Measurements from ENCODE around the gene YDJC. TPM values are rescaled to one million over a fixed set of nuclear protein-coding genes. Genes with fewer than 3 reads are reported as not detected.

Gene YDJC
- total and polyA plus RNA-seq, 2 of the 13 experiments (the other 11 are each of a cell fraction or from before 2014, with no cell fraction given): 15.3 to 32.0 TPM

DNA sequence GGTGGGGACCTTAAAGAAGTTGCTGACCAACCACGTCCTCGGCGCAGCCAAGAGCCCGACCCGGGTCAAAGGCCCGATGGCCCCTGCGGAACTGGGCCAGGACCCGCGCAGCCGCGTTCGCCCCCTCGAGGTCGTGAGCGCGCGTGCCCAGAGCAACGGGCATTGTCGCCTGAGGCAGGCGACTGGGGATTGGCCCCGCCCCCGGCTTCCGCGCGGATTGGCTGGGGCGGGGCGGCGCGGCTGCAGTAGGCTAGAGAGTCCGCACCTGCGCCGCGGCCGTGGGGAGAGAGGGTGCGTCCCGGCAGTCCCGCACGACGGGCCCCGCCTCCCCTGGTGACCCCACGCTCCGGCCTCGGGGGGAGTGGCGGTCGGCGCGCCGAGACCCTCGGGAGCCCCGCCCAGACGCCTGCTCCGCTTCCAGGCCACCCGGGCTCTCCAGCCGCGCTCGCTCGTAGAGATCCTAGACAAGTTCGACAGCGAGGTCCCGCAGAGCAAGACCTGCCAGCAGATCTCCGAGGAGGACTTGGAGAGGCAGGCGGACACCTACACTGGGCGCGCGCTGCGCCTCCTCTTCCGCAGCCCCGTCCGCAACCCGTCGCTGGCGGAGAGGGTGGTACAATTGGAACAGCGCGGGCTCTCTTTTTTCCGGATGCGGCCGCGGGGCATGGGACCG lies 27.7 kb upstream of the YDJC start (continued):
- TF ChIP-seq, protein P1, sequence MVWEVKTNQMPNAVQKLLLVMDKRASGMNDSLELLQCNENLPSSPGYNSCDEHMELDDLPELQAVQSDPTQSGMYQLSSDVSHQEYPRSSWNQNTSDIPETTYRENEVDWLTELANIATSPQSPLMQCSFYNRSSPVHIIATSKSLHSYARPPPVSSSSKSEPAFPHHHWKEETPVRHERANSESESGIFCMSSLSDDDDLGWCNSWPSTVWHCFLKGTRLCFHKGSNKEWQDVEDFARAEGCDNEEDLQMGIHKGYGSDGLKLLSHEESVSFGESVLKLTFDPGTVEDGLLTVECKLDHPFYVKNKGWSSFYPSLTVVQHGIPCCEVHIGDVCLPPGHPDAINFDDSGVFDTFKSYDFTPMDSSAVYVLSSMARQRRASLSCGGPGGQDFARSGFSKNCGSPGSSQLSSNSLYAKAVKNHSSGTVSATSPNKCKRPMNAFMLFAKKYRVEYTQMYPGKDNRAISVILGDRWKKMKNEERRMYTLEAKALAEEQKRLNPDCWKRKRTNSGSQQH (CRISPR knock-in tag; IDR thresholded peaks at IDR 0.05; ENCODE audit: low read depth): no peak
- TF ChIP-seq KDM3A (CRISPR knock-in tag; IDR thresholded peaks at IDR 0.05; ENCODE audit: low read depth): 0 out of 2 replicates have a peak, but pooled peaks have one; percentile 11
- peak; percentile 55; the same call in 1 of the 2 replicates for TF ChIP-seq ARNT2 (CRISPR knock-in tag; IDR thresholded peaks at IDR 0.05; ENCODE audit: low read depth)
- TF ChIP-seq JUNB (CRISPR knock-in tag; IDR thresholded peaks at IDR 0.05; ENCODE audit: borderline replicate concordance): no peak
- TF ChIP-seq, protein P2, sequence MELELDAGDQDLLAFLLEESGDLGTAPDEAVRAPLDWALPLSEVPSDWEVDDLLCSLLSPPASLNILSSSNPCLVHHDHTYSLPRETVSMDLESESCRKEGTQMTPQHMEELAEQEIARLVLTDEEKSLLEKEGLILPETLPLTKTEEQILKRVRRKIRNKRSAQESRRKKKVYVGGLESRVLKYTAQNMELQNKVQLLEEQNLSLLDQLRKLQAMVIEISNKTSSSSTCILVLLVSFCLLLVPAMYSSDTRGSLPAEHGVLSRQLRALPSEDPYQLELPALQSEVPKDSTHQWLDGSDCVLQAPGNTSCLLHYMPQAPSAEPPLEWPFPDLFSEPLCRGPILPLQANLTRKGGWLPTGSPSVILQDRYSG (CRISPR knock-in tag; IDR thresholded peaks at IDR 0.05): peak; percentile 63; the same call in 1 of the 2 replicates
- no peak; the same call in 1 of the 2 replicates for TF ChIP-seq ZNF563 (CRISPR knock-in tag; IDR thresholded peaks at IDR 0.05)
- no peak for TF ChIP-seq SRSF4 (IDR thresholded peaks at IDR 0.05; ENCODE audit: low read depth, low read length, poor library complexity, severe bottlenecking)
- TF ChIP-seq RXRB (CRISPR knock-in tag; IDR thresholded peaks at IDR 0.05; ENCODE audit: borderline replicate concordance): no peak
- TF ChIP-seq, protein P3, sequence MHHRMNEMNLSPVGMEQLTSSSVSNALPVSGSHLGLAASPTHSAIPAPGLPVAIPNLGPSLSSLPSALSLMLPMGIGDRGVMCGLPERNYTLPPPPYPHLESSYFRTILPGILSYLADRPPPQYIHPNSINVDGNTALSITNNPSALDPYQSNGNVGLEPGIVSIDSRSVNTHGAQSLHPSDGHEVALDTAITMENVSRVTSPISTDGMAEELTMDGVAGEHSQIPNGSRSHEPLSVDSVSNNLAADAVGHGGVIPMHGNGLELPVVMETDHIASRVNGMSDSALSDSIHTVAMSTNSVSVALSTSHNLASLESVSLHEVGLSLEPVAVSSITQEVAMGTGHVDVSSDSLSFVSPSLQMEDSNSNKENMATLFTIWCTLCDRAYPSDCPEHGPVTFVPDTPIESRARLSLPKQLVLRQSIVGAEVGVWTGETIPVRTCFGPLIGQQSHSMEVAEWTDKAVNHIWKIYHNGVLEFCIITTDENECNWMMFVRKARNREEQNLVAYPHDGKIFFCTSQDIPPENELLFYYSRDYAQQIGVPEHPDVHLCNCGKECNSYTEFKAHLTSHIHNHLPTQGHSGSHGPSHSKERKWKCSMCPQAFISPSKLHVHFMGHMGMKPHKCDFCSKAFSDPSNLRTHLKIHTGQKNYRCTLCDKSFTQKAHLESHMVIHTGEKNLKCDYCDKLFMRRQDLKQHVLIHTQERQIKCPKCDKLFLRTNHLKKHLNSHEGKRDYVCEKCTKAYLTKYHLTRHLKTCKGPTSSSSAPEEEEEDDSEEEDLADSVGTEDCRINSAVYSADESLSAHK (CRISPR knock-in tag; IDR thresholded peaks at IDR 0.05; ENCODE audit: borderline replicate concordance): no peak
- TF ChIP-seq CBX2 (IDR thresholded peaks at IDR 0.05; ENCODE audit: low read depth, low read length): no peak
- no peak for TF ChIP-seq CBX2 (CRISPR knock-in tag; IDR thresholded peaks at IDR 0.05; ENCODE audit: low read depth)
- TF ChIP-seq ZSCAN25 (CRISPR knock-in tag; IDR thresholded peaks at IDR 0.05): no peak; the same call in 1 of the 2 replicates
- no peak for TF ChIP-seq ISX (CRISPR knock-in tag; conservative IDR thresholded peaks at IDR 0.05)
- TF ChIP-seq POLR2AphosphoS5 (IDR thresholded peaks at IDR 0.05; ENCODE audit: low read depth, low read length): peak; percentile 53
- TF ChIP-seq MLLT10 (CRISPR knock-in tag; IDR thresholded peaks at IDR 0.05): no peak
- peak; percentile 31; the same call in 1 of the 2 replicates for TF ChIP-seq ZBTB20 (CRISPR knock-in tag; IDR thresholded peaks at IDR 0.05; ENCODE audit: borderline replicate concordance, low read depth)
- TF ChIP-seq SALL1 (CRISPR knock-in tag; IDR thresholded peaks at IDR 0.05): peak; percentile 59
- no peak; the same call in 1 of the 2 replicates for TF ChIP-seq ZNF446 (CRISPR knock-in tag; IDR thresholded peaks at IDR 0.05)
- TF ChIP-seq PHF8 (CRISPR knock-in tag; IDR thresholded peaks at IDR 0.05): peak; percentile 71
- no peak for TF ChIP-seq EZH2 (conservative IDR thresholded peaks at IDR 0.05; ENCODE audit: low read depth, low read length)
- TF ChIP-seq, protein P4, sequence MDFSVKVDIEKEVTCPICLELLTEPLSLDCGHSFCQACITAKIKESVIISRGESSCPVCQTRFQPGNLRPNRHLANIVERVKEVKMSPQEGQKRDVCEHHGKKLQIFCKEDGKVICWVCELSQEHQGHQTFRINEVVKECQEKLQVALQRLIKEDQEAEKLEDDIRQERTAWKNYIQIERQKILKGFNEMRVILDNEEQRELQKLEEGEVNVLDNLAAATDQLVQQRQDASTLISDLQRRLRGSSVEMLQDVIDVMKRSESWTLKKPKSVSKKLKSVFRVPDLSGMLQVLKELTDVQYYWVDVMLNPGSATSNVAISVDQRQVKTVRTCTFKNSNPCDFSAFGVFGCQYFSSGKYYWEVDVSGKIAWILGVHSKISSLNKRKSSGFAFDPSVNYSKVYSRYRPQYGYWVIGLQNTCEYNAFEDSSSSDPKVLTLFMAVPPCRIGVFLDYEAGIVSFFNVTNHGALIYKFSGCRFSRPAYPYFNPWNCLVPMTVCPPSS (IDR thresholded peaks at IDR 0.05): no peak
